NOMO-1 (cell line): ENCODE results near the gene CEP43.
A peak's percentile ranks its signal among the peaks of the same experiment; 100 is the strongest.

Experiments used
- DNase-seq, 2 experiments: peaks; one replicate each; lab custom pipeline; 2025; ENCODE audit not compliant: unreplicated experiment in 2 of 2; lab: John Stamatoyannopoulos, UW

The CEP43 gene

GRCh38 chr6:166966268-166966667 is 32.9 kb upstream of the CEP43 start:
- no peak for DNase-seq

- no peak for DNase-seq
Measured at GRCh38 chr6:166969390-166970002, 29.7 kb upstream of the CEP43 start.

- DNase-seq = no peak
Measured at GRCh38 chr6:166970091-166970490, 29.1 kb upstream of the CEP43 start.

- no peak for DNase-seq
Measured at GRCh38 chr6:166970776-166971175, 28.4 kb upstream of the CEP43 start.

GRCh38 chr6:166971271-166971670 is 27.9 kb upstream of the CEP43 start:
- DNase-seq = no peak

- DNase-seq = no peak
Measured at GRCh38 chr6:166972101-166972500, 27.1 kb upstream of the CEP43 start.

- no peak for DNase-seq
Measured at GRCh38 chr6:166976636-166977035, 22.6 kb upstream of the CEP43 start.

GRCh38 chr6:166977621-166978525 is 21.3 kb upstream of the CEP43 start:
- no peak for DNase-seq

- no peak for DNase-seq
Measured at GRCh38 chr6:166980738-166981137, 18.5 kb upstream of the CEP43 start.

- no peak for DNase-seq
Measured at GRCh38 chr6:166987448-166987847, 11.7 kb upstream of the CEP43 start.

- no peak for DNase-seq
Measured at GRCh38 chr6:166987930-166988329, 11.3 kb upstream of the CEP43 start.

GRCh38 chr6:166988674-166989201 is 10.5 kb upstream of the CEP43 start:
- DNase-seq = no peak

- peak in 1 of 2 experiments; percentile 29 for DNase-seq
Measured at GRCh38 chr6:166989427-166990032, 9.7 kb upstream of the CEP43 start.

- peak; percentile 18 to 42 for DNase-seq
Measured at GRCh38 chr6:166996406-166996805, 2.8 kb upstream of the CEP43 start.

GRCh38 chr6:166997348-166997747 is 1.8 kb upstream of the CEP43 start:
- no peak for DNase-seq

- DNase-seq = peak; percentile 57 to 69
Measured at GRCh38 chr6:166997768-166998255, 1.4 kb upstream of the CEP43 start.

GRCh38 chr6:166998256-166999144 is 697 bp upstream of the CEP43 start:
- peak in 1 of 2 experiments; percentile 13 for DNase-seq

- DNase-seq = peak; percentile 18 to 20
Measured at GRCh38 chr6:166999884-167000253, 672 bp downstream of the CEP43 start.

GRCh38 chr6:167000759-167001158 is 1.6 kb downstream of the CEP43 start:
- DNase-seq = peak in 1 of 2 experiments; percentile 9
